Measurements from ENCODE around the gene CNTFR.

The CNTFR gene

GRCh38 chr9:34505370-34506120 lies 84.0 kb downstream of the CNTFR start:
- DNase-seq: no peak

- DNase-seq: no peak
Observed at GRCh38 chr9:34503406-34503805, 86.1 kb downstream of the CNTFR start.

GRCh38 chr9:34502891-34503290 lies 86.6 kb downstream of the CNTFR start:
- no peak for DNase-seq

GRCh38 chr9:34502471-34502870 lies 87.1 kb downstream of the CNTFR start:
- no peak for DNase-seq

- no peak for DNase-seq
Observed at GRCh38 chr9:34501889-34502425, 87.6 kb downstream of the CNTFR start.
